WTC11 (cell line): Measurements from ENCODE around the gene MOSPD3.

Experiments used
- ATF1 ChIP-seq: sonication (generic); formaldehyde crosslinking; IDR thresholded peaks from 2 replicates; pipeline ENCODE4 v1.8.1; 2023; ENCODE audit warnings: mild to moderate bottlenecking, moderate library complexity, missing genetic modification reagents
- ESRRA ChIP-seq: sonication (generic); formaldehyde crosslinking; IDR thresholded peaks from 2 replicates; pipeline ENCODE4 v1.8.1; 2022; ENCODE audit warnings: mild to moderate bottlenecking, missing genetic modification reagents, borderline replicate concordance
- NFE2L1 ChIP-seq: sonication (generic); formaldehyde crosslinking; IDR thresholded peaks from 2 replicates; pipeline ENCODE4 v1.8.1; 2023; ENCODE audit warnings: missing genetic modification reagents
- ZBTB21 ChIP-seq: sonication (generic); formaldehyde crosslinking; IDR thresholded peaks from 2 replicates; pipeline ENCODE4 v1.8.1; 2023; ENCODE audit warnings: mild to moderate bottlenecking, missing genetic modification reagents, borderline replicate concordance
- ZNF121 ChIP-seq: sonication (generic); formaldehyde crosslinking; IDR thresholded peaks from 2 replicates; pipeline ENCODE4 v1.8.0; 2023; ENCODE audit warnings: missing genetic modification reagents
- ZNF263 ChIP-seq: sonication (generic); formaldehyde crosslinking; IDR thresholded peaks from 2 replicates; pipeline ENCODE4 v1.8.1; 2022; ENCODE audit warnings: low read depth, mild to moderate bottlenecking, moderate library complexity, missing genetic modification reagents
- TF ChIP-seq, protein P1 (sequence below): sonication (generic); formaldehyde crosslinking; IDR thresholded peaks from 2 replicates; pipeline ENCODE4 v1.8.0; 2023; ENCODE audit warnings: missing genetic modification reagents, mild to moderate bottlenecking, borderline replicate concordance
- TF ChIP-seq, protein P2 (sequence below): fragments of 200-600 bp; IDR thresholded peaks from 2 replicates; pipeline ENCODE4 v1.8.0; 2022; ENCODE audit warnings: antibody characterized with exemption
- TF ChIP-seq, protein P3 (sequence below): sonication (generic); formaldehyde crosslinking; IDR thresholded peaks from 2 replicates; pipeline ENCODE4 v1.8.1; 2023; ENCODE audit warnings: mild to moderate bottlenecking, missing genetic modification reagents
- TF ChIP-seq, protein P4 (sequence below): sonication (generic); formaldehyde crosslinking; IDR thresholded peaks from 2 replicates; pipeline ENCODE4 v1.8.1; 2022; ENCODE audit warnings: low read depth, missing genetic modification reagents, borderline replicate concordance

DNA sequence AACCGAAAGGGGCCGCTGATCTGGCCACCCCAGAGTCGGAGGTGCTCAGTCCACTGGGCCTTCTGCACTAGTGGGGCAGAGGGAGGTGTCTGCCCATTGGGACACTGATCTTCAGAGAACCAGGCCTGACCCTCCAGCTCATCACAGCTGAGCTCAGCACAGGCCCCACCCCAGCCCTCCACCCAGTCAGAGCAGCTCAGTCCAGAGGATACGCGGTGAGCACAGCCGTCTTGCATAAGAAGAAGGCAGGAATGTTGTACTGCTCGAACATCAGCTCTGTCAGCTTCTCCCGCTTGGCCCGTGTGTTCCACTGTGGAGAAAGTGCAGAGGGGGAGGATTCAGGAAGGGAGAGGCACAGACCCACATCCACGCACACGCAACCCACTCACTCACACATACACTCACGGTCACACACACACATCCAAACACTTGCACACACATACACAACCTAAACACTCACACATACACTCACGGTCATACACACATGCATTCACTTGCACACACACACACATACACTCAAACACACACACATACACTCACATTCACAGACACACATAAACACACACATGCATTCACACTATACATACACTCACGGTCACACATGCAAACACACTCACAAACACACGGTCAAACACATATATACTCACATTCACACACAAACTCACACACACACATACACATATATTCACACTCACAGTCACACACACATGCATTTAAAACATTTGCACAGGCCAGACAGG is 37.7 kb downstream of the MOSPD3 start:
- TF ChIP-seq ZNF263 (CRISPR knock-in tag), result no peak
- TF ChIP-seq, protein P1, sequence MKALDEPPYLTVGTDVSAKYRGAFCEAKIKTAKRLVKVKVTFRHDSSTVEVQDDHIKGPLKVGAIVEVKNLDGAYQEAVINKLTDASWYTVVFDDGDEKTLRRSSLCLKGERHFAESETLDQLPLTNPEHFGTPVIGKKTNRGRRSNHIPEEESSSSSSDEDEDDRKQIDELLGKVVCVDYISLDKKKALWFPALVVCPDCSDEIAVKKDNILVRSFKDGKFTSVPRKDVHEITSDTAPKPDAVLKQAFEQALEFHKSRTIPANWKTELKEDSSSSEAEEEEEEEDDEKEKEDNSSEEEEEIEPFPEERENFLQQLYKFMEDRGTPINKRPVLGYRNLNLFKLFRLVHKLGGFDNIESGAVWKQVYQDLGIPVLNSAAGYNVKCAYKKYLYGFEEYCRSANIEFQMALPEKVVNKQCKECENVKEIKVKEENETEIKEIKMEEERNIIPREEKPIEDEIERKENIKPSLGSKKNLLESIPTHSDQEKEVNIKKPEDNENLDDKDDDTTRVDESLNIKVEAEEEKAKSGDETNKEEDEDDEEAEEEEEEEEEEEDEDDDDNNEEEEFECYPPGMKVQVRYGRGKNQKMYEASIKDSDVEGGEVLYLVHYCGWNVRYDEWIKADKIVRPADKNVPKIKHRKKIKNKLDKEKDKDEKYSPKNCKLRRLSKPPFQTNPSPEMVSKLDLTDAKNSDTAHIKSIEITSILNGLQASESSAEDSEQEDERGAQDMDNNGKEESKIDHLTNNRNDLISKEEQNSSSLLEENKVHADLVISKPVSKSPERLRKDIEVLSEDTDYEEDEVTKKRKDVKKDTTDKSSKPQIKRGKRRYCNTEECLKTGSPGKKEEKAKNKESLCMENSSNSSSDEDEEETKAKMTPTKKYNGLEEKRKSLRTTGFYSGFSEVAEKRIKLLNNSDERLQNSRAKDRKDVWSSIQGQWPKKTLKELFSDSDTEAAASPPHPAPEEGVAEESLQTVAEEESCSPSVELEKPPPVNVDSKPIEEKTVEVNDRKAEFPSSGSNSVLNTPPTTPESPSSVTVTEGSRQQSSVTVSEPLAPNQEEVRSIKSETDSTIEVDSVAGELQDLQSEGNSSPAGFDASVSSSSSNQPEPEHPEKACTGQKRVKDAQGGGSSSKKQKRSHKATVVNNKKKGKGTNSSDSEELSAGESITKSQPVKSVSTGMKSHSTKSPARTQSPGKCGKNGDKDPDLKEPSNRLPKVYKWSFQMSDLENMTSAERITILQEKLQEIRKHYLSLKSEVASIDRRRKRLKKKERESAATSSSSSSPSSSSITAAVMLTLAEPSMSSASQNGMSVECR (CRISPR knock-in tag), result no peak
- TF ChIP-seq, protein P2, sequence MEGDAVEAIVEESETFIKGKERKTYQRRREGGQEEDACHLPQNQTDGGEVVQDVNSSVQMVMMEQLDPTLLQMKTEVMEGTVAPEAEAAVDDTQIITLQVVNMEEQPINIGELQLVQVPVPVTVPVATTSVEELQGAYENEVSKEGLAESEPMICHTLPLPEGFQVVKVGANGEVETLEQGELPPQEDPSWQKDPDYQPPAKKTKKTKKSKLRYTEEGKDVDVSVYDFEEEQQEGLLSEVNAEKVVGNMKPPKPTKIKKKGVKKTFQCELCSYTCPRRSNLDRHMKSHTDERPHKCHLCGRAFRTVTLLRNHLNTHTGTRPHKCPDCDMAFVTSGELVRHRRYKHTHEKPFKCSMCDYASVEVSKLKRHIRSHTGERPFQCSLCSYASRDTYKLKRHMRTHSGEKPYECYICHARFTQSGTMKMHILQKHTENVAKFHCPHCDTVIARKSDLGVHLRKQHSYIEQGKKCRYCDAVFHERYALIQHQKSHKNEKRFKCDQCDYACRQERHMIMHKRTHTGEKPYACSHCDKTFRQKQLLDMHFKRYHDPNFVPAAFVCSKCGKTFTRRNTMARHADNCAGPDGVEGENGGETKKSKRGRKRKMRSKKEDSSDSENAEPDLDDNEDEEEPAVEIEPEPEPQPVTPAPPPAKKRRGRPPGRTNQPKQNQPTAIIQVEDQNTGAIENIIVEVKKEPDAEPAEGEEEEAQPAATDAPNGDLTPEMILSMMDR, result no peak
- TF ChIP-seq ESRRA (CRISPR knock-in tag), result no peak
- TF ChIP-seq, protein P3, sequence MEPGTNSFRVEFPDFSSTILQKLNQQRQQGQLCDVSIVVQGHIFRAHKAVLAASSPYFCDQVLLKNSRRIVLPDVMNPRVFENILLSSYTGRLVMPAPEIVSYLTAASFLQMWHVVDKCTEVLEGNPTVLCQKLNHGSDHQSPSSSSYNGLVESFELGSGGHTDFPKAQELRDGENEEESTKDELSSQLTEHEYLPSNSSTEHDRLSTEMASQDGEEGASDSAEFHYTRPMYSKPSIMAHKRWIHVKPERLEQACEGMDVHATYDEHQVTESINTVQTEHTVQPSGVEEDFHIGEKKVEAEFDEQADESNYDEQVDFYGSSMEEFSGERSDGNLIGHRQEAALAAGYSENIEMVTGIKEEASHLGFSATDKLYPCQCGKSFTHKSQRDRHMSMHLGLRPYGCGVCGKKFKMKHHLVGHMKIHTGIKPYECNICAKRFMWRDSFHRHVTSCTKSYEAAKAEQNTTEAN (CRISPR knock-in tag), result no peak
- TF ChIP-seq NFE2L1 (CRISPR knock-in tag), result no peak
- TF ChIP-seq, protein P4, sequence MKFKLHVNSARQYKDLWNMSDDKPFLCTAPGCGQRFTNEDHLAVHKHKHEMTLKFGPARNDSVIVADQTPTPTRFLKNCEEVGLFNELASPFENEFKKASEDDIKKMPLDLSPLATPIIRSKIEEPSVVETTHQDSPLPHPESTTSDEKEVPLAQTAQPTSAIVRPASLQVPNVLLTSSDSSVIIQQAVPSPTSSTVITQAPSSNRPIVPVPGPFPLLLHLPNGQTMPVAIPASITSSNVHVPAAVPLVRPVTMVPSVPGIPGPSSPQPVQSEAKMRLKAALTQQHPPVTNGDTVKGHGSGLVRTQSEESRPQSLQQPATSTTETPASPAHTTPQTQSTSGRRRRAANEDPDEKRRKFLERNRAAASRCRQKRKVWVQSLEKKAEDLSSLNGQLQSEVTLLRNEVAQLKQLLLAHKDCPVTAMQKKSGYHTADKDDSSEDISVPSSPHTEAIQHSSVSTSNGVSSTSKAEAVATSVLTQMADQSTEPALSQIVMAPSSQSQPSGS, result no peak
- no peak for TF ChIP-seq ZBTB21
- TF ChIP-seq ATF1 (CRISPR knock-in tag), result no peak
- no peak for TF ChIP-seq ZNF121
